ENCODE measurements around the gene PIGU.

DNA sequence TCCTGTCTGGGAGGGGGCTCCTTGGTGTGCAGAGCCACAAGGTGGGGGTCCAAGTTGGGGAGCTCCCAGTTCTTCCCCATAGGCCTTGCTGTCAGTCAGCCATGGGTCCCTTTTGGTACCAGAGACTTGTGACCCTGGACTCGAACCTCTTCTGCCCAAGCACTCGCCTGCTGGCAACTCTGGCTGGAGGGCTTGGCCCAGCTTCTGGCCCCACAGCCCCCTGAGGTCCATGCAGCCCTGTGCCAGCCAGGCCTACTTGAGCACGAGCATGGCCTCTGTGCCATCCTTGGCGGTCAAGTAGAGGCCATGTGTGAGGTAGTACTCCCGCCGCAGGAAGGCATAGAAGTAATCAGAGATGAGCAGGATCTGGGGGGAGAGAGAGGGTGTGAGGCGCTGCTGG is 116.3 kb downstream of the PIGU start:
- TF ChIP-seq, protein P1, sequence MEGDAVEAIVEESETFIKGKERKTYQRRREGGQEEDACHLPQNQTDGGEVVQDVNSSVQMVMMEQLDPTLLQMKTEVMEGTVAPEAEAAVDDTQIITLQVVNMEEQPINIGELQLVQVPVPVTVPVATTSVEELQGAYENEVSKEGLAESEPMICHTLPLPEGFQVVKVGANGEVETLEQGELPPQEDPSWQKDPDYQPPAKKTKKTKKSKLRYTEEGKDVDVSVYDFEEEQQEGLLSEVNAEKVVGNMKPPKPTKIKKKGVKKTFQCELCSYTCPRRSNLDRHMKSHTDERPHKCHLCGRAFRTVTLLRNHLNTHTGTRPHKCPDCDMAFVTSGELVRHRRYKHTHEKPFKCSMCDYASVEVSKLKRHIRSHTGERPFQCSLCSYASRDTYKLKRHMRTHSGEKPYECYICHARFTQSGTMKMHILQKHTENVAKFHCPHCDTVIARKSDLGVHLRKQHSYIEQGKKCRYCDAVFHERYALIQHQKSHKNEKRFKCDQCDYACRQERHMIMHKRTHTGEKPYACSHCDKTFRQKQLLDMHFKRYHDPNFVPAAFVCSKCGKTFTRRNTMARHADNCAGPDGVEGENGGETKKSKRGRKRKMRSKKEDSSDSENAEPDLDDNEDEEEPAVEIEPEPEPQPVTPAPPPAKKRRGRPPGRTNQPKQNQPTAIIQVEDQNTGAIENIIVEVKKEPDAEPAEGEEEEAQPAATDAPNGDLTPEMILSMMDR (IDR thresholded peaks at IDR 0.05): no peak
- no peak for TF ChIP-seq EZH2 (IDR thresholded peaks at IDR 0.05)
